Right lobe of liver (tissue), 6 donors: ENCODE results near the gene SLIRP. TPM values are rescaled to one million over a fixed set of nuclear protein-coding genes. Genes with fewer than 3 reads are reported as not detected.

Experiments
- ATAC-seq, 4 donors: fragments of 200-7000 bp; cut with Tn5 transposase; one replicate each; pipeline ENCODE4 v1.9.1; 2020; ENCODE audit warnings: mild to moderate bottlenecking in 4 of 4, moderate library complexity in 4 of 4
- DNase-seq, 3 donors: peaks; one replicate each; pipeline ENCODE4 v3.0.0-alpha.2; 2020
- H3K27ac ChIP-seq, 3 donors: fragments of 200-600 bp; one replicate each; pipeline ENCODE4 v1.8.0; 2022
- H3K27me3 ChIP-seq, 2 donors: fragments of 200-600 bp; one replicate each; pipeline ENCODE4 v1.8.0; 2022
- H3K36me3 ChIP-seq, 4 donors: fragments of 200-600 bp; sonication (generic) in 1 of 4; one replicate each; pipeline versions ENCODE4 v1.5.1 to v1.8.0; 2017 to 2022; ENCODE audit warnings: control low read depth in 1 of 4
- H3K4me1 ChIP-seq, 4 donors: fragments of 200-600 bp; sonication (generic) in 1 of 4; one replicate each; pipeline versions ENCODE4 v1.5.1 to v1.8.0; 2017 to 2022; ENCODE audit warnings: control low read depth in 1 of 4
- H3K4me3 ChIP-seq, 3 donors: fragments of 200-600 bp; one replicate each; pipeline ENCODE4 v1.8.0; 2022
- H3K9me3 ChIP-seq, 4 donors: fragments of 200-600 bp; sonication (generic) in 1 of 4; one replicate each; pipeline versions ENCODE4 v1.5.1 to v1.8.0; 2017 to 2022; ENCODE audit warnings: control low read depth in 1 of 4
- CTCF ChIP-seq, 4 donors: fragments of 200-600 bp in 3 of 4; fragments of 450-650 bp in 1 of 4; IDR thresholded peaks; one replicate each; pipeline versions ENCODE4 v1.5.1 to v1.8.0; 2016 to 2022; ENCODE audit warnings: antibody characterized with exemption in 4 of 4, mild to moderate bottlenecking in 2 of 4
- POLR2A ChIP-seq: fragments of 450-650 bp; IDR thresholded peaks from one replicate; pipeline ENCODE4 v1.6.1; 2017; ENCODE audit warnings: antibody characterized with exemption, mild to moderate bottlenecking
- WGBS: methylation state at CpG from one replicate; pipeline ENCODE4 v1.1.6; 2018; ENCODE audit warnings: low coverage, low lambda C conversion rate; ENCODE audit not compliant: insufficient coverage; ENCODE audit errors: missing lambda C conversion rate; 5-methylcytosine and 5-hydroxymethylcytosine counted together
- intact Hi-C, 2 donors: fragments of 100-400 bp; cut with DNase I; formaldehyde crosslinking; loops; one replicate each; pipeline versions ENCODE4 v1.11.2 to v1.14.1; 2022
- total RNA-seq, 6 experiments: library from RNA; depleted of rRNA in 2 of 6; stranded (reverse); fragments of >200 nt in 2 of 6; fragmentation: NEBNext Ultra II Directional in 3 of 6; extraction: Animal tissue kit (Norgen Biotek cat#: 25700) in 3 of 6; gene quantifications; one replicate each; pipeline versions ENCODE4 v1.1.0 to v1.2.4, GENCODE V29; 2016 to 2023
- donor health status: DM: no; HTN: yes; CAD: no.
- donor health status: DM: no; HTN: no; CAD: no.
- donor health status: DM: no; HTN: no; CAD: no.
- donor health status: DM: no; HTN: yes; CAD: no.
- donor health status: DM: no; HTN: yes; CAD: no.

The SLIRP gene
- total RNA-seq, 6 experiments from 2014 or later = 51.3 to 214 (median 60.6) TPM

- peak; percentile 98 to 99 (median 99) for ATAC-seq
- WGBS = 0% methylated on average over 41 of the region's 60 CpGs
- intact Hi-C loops = no loop called here
Observed at GRCh38 chr14:77760381-77761204, 52.7 kb downstream of the SLIRP start, which contains the start of gene SNW1. Gene SNW1 (minus strand): TSS chr14:77761156. CDS start chr14:77761127, 29 bp downstream.

GRCh38 chr14:77761205-77761931 is 53.5 kb downstream of the SLIRP start:
- Histone ChIP-seq H3K36me3 (no peaks in the 10 kb centered on the region), H3K27ac (peak overlapping the region; percentile 7 to 91 (median 79)), H3K27me3 (no peaks in the 10 kb centered on the region), H3K4me1 (peaks cover 0 to 20% (median 5%) of the 10 kb centered on the region in 4 donors), H3K4me3 (peak overlapping the region; percentile 67 to 97 (median 93)), H3K9me3 (no peaks in the 10 kb centered on the region)
- peak; percentile 56 to 61 (median 58) for ATAC-seq
- no peak for TF ChIP-seq POLR2A
- TF ChIP-seq CTCF (IDR thresholded peaks at IDR 0.05) = peak in 3 of 4 donors; percentile 29 to 36 (median 36)
- DNase-seq = peak in 2 of 3 donors; percentile 24 to 47
- WGBS = 2% methylated on average over 24 of the region's 24 CpGs
- intact Hi-C loops = no loop called here

More at GRCh38 chr14:77760381-77761204, 52.7 kb downstream of the SLIRP start, which contains the start of gene SNW1:
- Histone ChIP-seq H3K4me3 (peak within 1 kb of the TSS; percentile 67 to 97 (median 93)), H3K4me1 (peaks cover 0 to 20% (median 5%) of the 10 kb centered on the region in 4 donors), H3K9me3 (no peaks in the 10 kb centered on the region), H3K27ac (peak within 1 kb of the TSS; percentile 69 to 91 (median 79)), H3K27me3 (no peaks in the 10 kb centered on the region), H3K36me3 (no peaks in the 10 kb centered on the region)
- TF ChIP-seq CTCF (IDR thresholded peaks at IDR 0.05) (no peak), POLR2A (peak; percentile 72)
- peak; percentile 94 to 96 (median 95) for DNase-seq

- intact Hi-C loops = no loop called here
- TF ChIP-seq POLR2A (no peak), CTCF (IDR thresholded peaks at IDR 0.05) (no peak)
- Histone ChIP-seq H3K27ac (no peak overlapping the region), H3K4me3 (no peak overlapping the region), H3K36me3 (no peaks in the 10 kb centered on the region), H3K4me1 (peaks cover 0 to 20% (median 5%) of the 10 kb centered on the region in 4 donors), H3K9me3 (no peaks in the 10 kb centered on the region), H3K27me3 (no peaks in the 10 kb centered on the region)
- ATAC-seq = no peak
- DNase-seq = no peak
- 71% methylated on average over 1 of the region's 1 CpG for WGBS
Observed at GRCh38 chr14:77763316-77763715, 55.4 kb downstream of the SLIRP start.

GRCh38 chr14:77763978-77764377 is 56.1 kb downstream of the SLIRP start:
- ATAC-seq = no peak
- Histone ChIP-seq H3K4me3 (no peak overlapping the region), H3K4me1 (peaks cover 0 to 17% (median 5%) of the 10 kb centered on the region in 4 donors), H3K36me3 (no peaks in the 10 kb centered on the region), H3K27me3 (no peaks in the 10 kb centered on the region), H3K9me3 (no peaks in the 10 kb centered on the region), H3K27ac (no peak overlapping the region)
- intact Hi-C loops = no loop called here
- no peak for DNase-seq
- 85% methylated on average over 2 of the region's 3 CpGs for WGBS
- TF ChIP-seq CTCF (IDR thresholded peaks at IDR 0.05) = no peak

Other genes starting within 250 kb of the SLIRP start
- under 1 TPM in 1 of 6 experiments, not detected in 5; 0.37 TPM for gene ISM2, start 209.3 kb upstream of the SLIRP start, total RNA-seq
- 10 to 100 TPM in 3 of 6 experiments, 1 to 10 TPM in 3; 5.9 to 16.4 (median 10.7) TPM for gene SPTLC2, start 91.5 kb upstream of the SLIRP start, total RNA-seq
- 1 to 10 TPM; 4.9 to 7.1 (median 5.5) TPM for gene ALKBH1, start 80 bp upstream of the SLIRP start, total RNA-seq
- gene SNW1, start 53.1 kb downstream of the SLIRP start, total RNA-seq = 10 to 100 TPM; 16.2 to 27.9 (median 22.1) TPM
- gene ADCK1, start 92.0 kb downstream of the SLIRP start, total RNA-seq = 1 to 10 TPM; 3.7 to 6.0 (median 5.1) TPM